GM18909 (cell line): Measurements from ENCODE around the gene OGN.

ENCODE experiments used
- ATAC-seq: cut with Tn5 transposase; IDR thresholded peaks from one replicate; pipeline ENCODE4 v1.9.1; 2021; ENCODE audit warnings: mild to moderate bottlenecking; ENCODE audit not compliant: unreplicated experiment, poor library complexity

The OGN gene

DNA sequence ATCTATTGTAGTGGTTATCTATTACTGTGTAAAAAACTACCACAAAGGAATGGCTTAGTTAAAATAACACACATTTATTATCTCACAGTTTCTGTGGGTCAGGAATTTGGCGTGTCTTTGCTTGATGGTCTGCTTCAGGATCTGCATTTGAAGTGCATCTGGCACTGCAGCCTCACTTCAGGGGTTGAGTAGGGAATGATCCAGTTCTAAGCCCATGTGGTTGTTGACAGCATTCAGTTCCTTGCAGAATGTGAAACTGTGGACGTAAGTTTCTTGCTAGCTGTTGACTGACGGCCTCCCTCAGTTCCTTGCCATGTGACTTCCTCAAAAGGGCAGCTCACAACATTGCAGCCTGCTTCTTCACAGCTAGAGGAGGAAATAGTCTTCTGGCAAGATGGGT is 2.1 kb upstream of the OGN start:
- ATAC-seq = peak; percentile 58

DNA sequence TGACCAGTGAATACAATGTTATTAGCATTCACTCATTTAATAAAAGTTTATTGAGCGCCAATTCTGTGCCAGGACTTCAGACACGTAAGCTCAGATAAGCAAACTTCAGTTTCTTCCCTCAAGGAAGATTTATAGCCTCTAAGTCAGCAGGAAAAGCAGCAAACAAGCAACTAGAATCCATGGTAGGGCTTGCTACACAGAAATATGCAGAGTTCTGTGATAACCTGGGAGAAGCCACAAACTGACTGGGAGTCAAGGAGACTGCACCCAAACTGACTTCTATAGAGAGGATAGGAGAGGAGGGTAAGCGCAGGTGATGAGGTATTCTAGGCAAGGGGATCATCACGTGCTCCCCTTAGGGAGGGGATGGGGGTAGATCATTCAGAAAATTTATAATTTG is 1.4 kb upstream of the OGN start:
- ATAC-seq = no peak

DNA sequence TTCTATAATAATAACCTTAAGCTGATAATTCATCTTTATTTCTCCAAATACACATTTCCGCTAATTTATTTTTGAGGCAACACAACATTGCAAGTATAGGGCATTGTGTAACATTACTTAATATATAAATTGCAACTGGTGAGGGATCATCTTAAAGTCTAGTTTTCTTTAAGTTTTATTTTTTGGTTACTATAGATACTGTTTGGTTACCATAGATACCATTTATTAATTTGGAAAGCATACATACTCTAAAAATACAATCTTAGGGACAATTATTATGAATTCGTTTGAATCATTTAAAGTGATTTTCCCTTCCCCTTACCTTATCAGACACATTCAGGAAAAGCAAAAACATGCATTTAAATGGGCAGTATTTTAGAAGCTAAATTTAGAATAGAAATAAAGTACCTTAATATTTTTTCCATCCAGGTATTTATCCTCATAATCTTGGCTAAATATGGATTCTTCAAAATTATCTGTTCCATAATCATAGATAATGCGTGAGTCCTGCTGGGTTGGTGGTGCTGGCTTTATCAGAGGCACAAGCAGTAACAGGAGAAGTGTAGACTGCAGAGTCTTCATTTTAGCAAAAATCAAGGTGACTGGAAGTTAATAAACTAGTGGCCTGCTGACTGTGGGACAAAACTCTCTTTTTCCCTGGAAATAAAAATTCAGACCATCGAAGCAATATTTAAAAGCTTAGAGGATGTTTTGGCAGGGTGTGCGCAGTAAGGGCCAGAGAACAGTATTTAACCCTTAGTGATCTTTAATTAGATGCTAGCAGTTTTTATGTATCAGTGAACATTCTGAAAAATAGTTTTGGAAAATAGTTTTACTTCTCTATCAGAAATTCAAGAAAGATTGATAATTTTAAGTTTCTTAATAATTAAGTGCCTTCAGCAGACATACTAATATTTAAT is 1.3 kb downstream of the OGN start:
- no peak for ATAC-seq

DNA sequence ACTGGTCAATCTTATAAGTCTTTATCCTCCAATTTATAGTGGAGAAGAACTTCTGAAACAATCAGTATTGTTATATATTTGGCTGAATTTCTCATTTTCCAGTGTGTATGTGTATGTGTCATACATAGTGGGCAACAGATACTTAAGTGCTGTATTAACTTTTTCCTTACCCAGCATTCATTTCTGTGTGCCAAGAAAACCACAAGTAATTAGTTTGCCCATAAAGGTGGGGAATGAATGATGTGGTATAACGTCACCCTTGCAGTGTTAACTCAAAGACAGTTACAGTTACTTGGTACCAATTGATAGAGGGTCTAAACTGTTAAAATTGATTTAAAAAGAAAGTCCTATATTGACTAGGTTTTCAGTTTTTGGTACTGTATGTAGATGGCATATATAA is 2.0 kb downstream of the OGN start:
- ATAC-seq = no peak

DNA sequence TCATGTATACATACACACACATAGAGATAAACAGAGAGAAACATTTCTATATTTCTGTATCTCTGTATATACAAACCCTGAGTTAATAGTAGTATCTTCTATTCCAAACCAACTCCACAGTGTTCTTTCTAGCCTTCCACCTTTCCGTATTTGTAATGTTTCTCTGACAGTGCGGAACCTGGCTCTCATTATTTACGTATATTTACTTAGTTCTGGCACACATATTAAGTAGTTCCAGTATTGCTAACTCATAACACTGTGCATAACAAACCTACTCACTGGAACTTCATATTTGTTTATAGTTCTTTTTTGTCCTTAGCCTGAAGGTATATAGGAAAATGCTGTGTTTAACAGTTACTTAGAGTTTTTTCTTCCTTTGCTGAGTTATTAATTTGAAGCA is 6.5 kb downstream of the OGN start:
- no peak for ATAC-seq

DNA sequence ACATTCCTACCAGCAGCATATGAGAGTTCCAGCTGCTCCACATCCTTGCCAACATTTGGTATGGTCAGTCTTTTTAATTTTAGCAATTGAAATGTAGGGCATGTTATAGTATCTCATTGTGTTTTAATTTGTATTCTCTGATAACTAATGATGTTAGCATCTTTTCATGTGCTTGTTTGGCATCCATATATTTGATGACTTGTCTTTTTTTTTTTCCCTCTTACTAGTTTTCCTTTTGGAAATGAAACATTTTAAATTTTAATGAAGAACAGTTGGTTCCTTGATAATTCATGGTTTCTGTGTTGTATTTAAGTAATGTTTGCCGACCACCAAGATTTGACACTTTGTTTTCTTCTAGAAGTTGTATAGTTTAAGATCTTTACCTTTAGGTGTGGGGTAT is 8.8 kb downstream of the OGN start:
- no peak for ATAC-seq

DNA sequence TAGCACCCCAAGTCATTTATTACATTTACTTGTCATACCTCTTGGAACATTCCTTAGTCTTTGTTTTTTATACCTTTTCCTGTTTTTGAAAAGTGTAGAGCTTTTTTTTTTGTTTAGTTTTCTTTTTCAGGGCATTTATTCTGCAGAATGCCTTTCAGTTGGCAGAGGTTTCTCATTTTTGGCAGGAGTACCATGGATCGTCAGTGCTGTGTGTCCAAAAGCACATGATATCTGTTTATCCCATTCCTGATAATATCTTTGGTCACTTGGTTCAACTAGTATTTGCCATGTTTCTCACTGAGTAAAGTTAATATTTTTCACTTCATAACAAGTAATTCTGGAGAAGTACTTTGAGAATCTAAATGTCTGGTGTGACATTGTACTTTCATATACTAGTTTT is 10.7 kb downstream of the OGN start:
- no peak for ATAC-seq

DNA sequence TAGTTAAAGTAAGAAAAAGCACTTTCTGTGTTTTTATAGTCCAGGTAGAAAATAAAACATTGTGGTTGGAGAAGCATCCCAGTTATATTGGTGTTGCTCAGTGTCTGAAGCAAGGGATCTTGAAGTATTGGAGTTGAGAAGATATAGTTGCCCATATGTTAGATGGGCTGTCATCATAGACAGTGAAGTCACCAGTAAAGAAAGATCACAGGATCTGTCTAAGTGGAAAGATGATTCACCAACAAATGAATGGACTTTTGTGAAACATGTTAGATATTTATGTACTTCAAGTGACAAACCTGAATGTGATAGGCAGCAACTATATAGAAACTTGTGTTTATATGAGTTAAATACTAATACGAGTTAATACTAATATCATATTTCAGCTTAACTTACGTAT is 11.7 kb downstream of the OGN start:
- ATAC-seq = no peak

DNA sequence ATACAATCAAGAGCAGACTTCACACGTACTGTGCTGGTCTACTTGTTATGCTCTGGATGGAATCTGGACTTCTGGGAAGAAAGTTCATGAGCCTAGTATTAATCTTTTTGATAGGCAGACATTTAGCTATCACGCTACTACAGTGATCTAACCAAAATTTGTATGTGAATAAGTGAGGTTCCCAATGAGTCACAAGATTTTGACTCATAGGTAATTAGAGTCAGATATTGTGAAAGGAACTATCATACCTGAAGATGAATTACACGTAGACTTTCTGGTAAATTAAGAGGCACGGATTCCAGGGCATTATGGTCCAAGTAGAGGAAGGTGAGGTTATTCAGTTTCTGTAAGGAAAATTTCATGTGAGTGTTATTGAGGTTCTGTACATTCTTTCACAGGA is 18.4 kb downstream of the OGN start:
- ATAC-seq = no peak

DNA sequence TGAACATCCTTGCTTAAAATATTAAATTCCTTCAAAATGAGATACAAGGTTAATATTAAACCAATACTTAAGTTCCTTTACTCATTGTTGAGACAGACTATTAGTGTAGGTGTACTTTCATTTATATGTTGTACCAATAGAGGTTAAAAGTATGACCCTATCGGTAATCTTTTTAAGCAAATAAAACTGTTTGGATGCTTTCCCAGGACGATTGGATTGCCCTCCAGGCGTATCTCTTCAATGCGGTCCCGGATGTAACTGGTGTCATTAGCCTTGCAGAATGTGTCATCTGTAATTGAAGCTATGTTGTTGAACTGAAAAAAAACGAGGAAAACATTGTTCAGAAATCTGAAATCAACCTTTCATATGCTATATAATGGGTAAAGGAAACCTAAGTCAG is 18.9 kb downstream of the OGN start:
- ATAC-seq = no peak

DNA sequence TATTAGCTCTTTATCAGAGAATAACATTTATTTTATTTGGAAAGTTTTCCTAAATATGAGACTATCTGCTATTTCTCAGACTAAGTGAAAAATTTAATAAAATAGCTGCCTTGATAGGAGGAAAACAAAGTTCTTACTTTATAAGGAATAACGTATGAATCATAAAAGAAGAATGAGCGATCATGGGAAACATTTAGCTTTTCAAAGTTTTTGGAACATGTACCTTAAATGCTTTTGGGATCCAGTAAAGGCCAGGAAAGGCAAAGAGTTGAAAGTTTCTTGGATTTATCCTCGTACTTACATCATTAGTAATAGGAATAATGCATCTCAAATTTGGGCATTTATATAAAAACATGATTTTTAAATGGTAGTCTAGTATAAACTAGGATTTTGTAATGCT is 19.4 kb downstream of the OGN start:
- no peak for ATAC-seq

DNA sequence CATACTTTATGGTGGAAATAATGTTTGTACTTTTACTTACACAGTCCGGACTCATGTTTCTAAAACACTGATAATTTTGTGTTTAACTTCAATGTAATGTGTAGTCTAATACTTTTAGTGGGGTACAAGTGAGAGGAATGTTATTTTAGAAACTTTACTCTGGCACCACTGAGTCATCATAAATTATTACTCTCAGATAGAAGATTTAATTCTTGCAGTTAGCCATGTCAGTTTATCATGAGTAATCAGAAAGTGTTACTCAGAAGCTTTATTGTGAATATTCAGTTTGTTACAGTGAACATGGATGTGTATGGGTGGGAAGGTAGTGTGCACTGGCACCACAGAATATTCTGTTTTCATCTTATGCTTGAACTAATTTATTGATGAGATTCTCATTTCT is 20.0 kb downstream of the OGN start:
- ATAC-seq = no peak

DNA sequence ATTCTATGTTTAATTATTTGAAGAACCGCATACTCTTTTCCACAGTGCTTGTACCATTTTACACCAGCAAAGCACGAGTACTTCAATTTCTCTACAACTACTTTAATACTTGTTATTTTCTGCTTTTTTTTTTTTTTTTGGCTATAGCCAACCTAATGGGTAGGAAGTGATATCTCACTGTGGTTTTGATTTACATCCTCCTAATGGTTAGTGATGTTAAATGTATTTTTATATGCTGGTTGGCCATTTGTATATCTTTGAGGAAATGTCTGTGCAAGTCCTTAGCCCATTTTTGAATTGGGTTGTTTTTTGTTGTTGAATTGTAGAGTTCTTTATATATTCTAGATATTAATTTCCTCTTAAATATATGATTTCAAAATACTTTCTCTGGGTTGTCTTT is 22.6 kb downstream of the OGN start:
- no peak for ATAC-seq

DNA sequence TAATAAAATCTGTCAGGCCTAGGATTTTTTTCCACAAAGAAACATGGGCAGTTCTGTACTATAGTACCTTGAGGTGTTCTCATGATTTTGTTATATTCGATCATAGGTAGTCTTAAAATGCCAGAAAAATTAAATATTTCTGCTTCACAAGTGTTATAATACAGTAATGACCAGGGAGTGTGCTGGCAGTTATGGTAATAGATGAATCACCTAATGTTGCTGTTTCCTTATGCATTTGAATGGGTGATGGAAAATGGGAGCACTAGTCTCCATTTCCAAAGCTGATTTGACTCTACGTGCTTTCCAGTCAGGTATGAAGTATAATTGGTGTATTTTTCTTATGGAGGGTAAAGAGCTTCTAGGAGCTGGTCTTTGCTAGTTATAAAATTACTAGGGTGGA is 23.8 kb downstream of the OGN start:
- no peak for ATAC-seq

DNA sequence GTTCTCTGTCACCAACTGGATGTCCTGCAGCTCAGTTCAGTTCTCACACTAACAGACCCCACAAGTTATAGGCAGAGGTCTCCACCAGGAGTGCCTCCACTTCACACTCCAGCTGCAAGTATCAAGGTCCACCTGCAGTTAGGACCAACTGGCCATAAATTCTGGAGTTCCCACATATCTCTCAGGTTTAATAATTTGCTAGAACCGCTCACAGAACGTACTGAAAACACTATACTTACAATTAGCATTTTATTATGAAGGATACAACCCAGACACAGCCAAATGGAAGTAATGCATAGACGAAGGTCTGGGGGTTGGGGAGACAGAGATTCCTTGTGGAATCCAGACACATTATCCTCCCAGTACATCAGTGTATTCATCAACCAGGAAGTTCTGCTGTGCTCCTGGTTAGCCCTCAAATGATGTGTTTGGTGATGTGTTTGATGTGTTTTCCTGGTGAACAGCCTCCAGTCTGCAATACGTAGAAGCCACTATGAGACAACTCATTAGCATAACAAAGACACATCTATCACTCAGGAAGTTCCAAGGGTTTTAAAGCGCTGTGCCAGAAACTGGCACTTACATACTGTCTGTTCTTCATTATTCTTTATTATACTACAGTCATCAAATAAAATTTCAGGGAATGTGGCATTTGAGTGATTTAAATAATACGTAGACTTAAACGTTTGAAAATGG is 25.4 kb downstream of the OGN start:
- no peak for ATAC-seq

DNA sequence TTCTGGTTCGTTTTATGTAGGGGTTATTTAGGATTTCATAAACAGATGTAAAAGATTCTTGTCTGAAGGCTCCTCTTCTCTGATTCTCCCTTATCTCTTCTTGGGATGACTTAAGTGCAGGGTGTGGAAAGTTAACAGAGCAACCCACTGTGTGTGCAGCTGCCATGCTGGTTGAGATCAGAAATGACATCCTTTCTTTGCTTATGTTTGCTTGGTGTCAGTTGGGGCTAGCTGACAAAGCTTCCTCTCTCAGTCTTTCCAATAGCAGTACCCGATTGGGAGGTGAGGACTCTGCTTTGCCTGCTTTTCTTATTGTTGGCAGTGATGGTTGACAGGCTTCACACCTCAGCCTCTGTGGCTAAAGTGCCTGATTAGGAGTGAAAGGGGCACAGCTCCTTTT is 26.5 kb downstream of the OGN start:
- no peak for ATAC-seq

DNA sequence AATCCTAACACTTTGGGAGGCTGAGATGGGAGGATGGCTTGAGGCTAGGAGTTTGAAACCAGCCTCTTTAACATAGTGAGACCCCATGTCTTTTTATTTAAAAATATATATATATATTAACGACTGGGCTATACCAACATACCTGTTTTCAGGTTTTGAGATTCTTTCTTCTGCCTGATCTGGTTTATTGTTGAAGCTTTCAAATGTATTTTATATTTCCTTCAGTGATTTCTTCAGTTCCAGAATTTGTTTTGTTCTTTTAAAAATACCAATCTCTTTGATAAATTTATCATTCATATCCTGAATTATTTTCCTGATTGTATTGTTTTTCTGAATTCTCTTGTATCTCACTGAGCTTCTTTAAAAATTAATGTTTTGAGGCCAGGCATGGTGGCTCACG is 31.2 kb downstream of the OGN start:
- ATAC-seq = no peak

DNA sequence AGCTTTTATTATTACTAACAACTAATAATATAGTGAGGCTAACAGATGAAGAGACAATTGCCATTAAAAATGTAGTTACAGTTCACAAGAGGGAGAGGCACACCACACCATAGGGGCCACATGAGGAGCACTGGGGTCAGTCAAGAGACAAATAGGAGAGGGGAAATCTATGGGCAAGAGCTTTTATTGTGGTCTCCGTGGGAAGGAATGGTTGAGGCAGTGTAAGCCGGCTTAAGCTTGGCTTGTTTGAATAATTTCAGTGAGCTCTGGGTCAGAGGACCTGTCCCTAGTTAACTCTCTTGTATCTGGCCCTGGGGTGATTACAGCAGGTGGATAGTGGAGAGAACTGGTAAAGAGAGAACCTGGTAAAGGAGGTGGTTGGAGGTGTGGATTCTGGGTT is 35.3 kb downstream of the OGN start:
- no peak for ATAC-seq

DNA sequence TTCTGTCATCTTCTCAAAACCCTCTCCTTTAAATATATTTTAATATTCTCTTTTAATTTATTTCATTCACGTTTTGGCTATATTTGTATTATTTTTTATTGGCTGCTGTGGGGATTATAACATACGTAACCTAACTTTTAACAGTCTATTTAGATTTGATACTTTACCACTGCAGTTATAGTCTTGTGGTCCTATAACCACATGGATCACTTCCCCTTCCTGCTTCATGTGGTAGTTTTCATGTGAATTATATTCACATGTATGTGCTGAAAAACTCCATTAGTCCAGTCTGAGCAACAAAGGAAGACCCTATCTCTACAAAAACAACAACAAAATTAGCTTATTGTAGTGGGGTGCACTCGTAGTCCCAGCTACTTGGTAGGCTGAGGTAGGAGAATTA is 44.3 kb downstream of the OGN start:
- ATAC-seq = no peak

DNA sequence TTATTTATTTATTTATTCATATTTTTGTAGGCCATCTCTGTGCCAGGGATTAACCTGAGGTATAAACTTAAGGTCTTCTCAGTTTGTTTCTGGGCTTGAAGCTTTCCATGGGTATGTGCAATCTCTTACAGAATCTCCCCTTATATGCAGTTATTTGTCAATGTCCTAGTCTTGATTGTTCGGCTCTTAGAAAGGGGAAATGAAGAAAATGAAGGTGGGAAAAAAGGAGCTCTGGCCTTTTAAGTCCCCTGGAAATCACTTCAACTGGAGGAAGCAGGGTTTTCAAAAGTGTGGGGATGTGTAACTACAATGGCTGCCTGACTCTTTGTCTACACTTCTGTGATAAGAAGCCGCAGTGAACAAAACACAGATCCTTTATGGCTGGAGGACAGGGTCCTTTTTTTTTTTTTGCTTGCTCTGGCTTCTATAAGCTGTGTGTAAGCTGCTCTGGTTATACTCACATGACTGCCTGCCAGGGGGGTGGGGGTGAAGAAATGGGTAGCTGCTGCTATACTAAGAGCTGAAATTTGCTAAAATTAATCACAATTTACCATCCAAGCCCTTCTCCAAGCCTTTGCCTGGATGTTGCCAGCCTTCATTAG is 44.9 kb downstream of the OGN start:
- ATAC-seq = no peak

DNA sequence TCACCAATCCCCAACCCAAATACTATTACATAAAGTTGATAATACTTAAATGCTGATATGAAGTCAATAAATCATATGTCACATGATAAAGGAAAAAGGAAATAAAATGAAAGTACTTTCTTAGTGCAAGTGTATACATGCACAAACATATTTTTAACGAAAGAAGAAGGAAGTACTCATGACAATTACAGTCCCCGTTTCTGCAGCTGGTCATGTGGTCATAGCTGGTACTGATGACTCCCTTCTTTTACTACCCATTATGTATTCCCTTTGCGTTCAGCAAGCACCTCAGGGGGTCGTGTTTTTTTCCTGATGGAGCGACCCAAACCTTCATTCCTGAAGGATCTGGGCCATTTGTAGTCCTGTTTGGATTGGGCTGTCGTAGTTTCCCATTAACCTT is 51.3 kb downstream of the OGN start:
- ATAC-seq = no peak

DNA sequence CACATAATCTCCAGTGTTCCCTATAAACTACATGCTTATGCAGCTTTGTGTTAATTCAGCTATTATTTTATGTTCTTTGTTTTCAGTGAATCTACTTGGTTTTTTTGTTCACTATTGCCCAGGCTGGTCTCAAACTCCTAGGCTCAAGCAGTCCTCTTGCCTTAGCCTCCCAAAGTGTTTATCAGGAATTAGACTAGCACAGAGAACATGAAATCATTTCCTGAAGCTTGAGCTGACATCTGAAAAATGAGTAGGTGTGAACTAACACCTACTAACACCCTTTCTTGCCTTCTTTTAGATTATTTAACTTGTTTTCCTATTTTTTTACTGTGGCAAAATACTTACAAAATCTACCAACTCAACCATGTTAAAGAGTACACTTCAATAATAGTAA is 53.6 kb downstream of the OGN start:
- no peak for ATAC-seq
